ENCODE data around the gene CARMIL1.
A peak's percentile ranks its signal among the peaks of the same experiment; 100 is the strongest.

The CARMIL1 gene

DNA sequence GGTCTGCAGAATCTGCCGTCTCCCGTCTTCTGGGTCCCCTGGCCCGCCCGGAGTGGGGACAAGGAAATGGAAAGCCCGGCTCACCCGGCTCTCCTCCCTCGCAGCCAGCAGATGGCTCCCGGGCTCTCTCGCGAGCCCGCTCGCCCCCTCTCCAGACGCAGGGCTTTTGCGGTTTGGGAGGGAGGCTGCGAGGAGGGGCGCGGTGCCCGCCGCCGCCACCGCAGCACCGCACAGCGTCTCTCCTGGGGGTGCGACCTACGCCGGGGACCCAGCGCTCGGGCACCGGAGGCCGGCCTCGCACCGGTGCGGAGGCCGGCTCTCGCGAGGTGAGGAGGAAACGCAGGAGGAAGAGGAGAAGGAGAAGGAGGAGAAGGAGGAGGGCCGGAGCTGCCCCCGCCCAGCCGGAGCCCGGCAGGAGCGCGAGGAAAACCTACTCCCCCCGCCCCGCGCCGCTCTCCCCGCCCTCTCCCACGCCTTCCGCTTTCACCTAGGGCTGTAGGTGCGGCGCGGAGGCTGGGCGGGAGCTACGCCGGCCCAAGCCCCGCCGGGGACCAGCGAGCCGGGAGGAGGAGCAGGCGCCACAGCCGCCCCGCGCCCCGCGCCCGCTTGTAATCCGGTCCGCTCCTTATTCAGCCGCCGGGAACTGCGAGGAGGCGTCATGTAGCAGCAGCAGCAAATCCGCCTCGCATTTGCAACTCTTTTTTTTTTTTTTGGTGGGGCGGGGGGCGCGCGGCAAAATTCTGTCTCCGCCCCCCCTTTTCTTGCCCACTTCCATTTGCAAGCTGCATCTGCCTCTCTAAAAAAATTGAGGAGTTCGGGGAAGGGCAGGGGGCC lies at the start of gene CARMIL1:
CARMIL1 (plus strand) TSS at position 461 of the 834 bp plus-strand sequence. CDS start 422 bp downstream, outside the sequence.
- DNase-seq (ENCODE audit: low read depth, low spot score), result peak; percentile 92

- no peak for DNase-seq (ENCODE audit: low read depth, low spot score)
Measured at GRCh38 chr6:25229671-25230321, 49.4 kb upstream of the CARMIL1 start.

- DNase-seq (ENCODE audit: low read depth, low spot score), result no peak
Measured at GRCh38 chr6:25232479-25232878, 46.7 kb upstream of the CARMIL1 start.

DNA sequence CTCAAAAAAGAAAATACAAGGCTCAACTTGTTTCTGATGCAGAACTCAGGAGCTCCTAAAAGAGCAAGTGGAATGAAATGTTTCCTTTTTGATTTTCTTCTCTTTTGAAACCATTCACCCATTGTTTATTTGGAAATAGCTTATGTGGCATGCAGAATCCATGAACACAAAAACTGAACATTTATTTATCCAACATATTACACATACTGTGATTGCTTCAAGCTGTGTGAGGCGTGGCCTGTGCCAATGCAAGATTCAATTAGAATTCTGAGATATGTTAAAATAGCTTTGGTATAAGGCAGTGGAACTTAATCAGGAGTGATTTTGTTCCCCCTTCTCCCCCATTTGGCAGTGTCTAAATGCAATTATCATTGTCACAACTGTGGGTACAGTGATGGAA lies 45.9 kb upstream of the CARMIL1 start:
- no peak for DNase-seq (ENCODE audit: low read depth, low spot score)

DNA sequence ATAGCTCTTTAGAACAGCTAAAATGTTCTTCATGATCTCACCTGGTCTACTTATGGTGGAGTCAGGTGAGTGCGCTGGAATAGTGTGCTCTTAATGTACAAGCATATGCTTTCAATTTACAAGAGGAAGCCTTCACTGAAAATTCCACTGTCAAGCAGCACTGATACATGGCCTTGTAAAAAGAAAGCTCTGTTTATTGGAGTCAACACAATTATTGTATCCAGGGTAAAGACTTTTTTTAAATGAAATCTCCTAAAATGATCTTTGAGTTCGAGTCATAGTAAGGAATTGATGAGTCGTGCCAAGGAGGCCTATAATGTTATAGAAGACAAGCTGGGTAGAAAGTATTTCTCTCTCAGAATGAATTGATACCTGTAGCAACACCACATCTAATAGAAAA lies 41.6 kb upstream of the CARMIL1 start:
- DNase-seq (ENCODE audit: low read depth, low spot score), result no peak

- no peak for DNase-seq (ENCODE audit: low read depth, low spot score)
Measured at GRCh38 chr6:25239059-25239458, 40.1 kb upstream of the CARMIL1 start.

GRCh38 chr6:25239498-25239897 lies 39.7 kb upstream of the CARMIL1 start:
- DNase-seq (ENCODE audit: low read depth, low spot score), result no peak

DNA sequence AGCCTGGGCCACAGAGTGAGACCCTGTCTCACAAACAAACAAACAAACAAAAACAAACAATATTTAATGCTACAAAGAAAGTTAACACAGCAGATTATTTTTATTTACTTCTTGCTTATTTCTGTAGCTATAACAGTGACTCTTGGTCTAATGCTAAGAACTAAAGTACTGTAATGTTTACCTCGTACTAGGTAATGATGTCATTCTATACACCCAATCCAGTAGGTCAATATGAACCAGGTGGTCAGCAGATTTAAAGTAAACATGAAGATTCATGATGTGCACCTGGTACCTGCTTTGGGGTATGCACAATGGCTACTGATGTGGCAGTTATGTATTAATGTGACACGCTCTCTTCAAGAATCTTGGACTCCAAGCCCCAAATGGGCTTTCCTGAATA lies 36.6 kb upstream of the CARMIL1 start:
- no peak for DNase-seq (ENCODE audit: low read depth, low spot score)

GRCh38 chr6:25244865-25245264 lies 34.3 kb upstream of the CARMIL1 start:
- DNase-seq (ENCODE audit: low read depth, low spot score), result no peak

DNA sequence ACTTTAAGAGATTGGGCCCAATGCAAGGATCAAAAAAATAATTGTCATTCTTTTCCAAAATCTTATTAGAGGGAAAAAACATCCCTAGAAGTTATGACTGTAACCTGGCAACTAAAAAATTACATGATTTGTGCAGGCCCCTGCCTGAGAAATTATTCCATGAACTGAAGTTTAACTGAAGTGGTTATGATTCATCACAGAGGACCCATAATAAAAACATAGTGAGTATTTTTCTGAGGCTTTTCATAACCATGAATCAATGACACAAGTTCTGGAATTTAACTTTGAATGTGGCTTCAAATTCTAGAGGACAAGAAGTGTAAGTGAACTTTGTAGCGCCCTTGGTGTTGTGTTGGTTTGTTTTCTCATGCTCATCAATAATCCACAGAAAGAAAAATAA lies 31.1 kb upstream of the CARMIL1 start:
- DNase-seq (ENCODE audit: low read depth, low spot score), result no peak

DNA sequence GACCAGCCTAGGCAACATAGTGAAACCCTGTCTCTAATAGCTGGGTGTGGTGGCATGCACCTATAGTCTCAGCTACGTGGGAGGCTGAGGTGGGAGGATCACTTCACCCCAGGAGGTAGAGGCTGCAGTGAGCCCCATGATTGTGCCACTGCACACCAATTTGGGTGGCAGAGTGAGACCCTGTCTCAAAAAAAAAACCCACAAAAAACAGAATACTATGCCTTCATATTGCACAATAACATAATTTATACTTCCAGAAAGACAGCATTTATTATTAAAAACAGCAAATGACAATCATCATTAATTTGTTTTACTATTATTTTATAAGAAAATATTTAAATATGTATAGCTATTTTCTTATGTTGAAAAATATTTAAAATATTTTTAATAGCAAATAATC lies 30.0 kb upstream of the CARMIL1 start:
- no peak for DNase-seq (ENCODE audit: low read depth, low spot score)

DNA sequence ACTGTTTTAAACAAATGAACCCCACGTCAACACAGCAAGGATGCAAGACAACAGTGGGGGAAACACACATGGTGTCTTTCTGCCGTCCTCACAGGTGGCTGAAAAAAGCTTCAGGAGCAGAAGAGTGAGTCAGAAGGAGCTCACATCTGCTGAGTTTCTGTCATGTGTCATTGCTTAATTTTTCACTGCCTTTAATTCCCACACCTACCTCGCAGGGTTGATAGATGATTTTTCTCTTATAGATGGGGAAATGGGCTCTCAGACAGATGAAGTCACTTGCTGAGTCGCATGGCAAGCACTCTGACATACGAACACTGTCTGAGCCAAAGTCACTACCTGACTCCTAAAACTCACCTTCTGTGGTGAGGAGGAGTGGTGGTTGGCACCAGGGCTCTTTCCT lies 28.3 kb upstream of the CARMIL1 start:
- no peak for DNase-seq (ENCODE audit: low read depth, low spot score)

- no peak for DNase-seq (ENCODE audit: low read depth, low spot score)
Measured at GRCh38 chr6:25251426-25251825, 27.7 kb upstream of the CARMIL1 start.

DNA sequence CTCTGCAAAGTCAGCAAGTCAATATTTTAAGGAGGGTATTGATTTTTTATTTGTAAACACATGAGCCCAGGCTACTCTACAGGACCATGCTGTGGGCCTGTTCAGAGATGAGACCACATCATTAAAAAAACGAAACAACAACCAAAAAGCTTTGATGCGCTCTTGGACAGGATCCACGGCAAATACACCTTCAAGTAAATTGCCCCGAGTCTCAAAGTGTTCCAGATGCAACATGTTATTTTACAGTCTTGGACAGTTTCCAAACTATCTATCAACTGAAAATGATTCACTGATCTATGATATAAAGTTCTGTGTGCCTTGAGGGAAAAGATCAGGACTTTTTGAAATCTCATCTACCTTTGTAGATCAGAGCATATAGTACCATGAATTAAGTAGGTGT lies 25.8 kb upstream of the CARMIL1 start:
- no peak for DNase-seq (ENCODE audit: low read depth, low spot score)

DNA sequence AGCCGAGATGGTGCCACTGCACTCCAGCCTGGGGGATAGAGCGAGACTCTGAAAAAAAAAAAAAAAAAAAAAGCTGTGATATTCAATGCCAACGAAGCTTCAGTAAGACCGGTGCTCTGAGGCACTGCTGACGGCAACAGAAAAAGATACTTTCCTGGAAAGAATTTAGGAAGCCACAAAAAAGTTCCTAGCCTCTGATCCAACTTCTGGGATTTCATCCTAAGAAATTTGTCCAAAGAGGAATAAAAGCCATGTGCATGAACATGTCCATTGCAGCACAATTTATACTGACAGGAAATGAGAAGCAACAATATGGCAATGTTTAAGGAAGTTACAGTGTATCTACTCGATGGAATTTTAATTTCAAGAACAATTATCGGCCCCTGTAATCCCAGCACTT lies 24.5 kb upstream of the CARMIL1 start:
- no peak for DNase-seq (ENCODE audit: low read depth, low spot score)

GRCh38 chr6:25257686-25258348 lies 21.4 kb upstream of the CARMIL1 start:
- DNase-seq (ENCODE audit: low read depth, low spot score), result no peak

DNA sequence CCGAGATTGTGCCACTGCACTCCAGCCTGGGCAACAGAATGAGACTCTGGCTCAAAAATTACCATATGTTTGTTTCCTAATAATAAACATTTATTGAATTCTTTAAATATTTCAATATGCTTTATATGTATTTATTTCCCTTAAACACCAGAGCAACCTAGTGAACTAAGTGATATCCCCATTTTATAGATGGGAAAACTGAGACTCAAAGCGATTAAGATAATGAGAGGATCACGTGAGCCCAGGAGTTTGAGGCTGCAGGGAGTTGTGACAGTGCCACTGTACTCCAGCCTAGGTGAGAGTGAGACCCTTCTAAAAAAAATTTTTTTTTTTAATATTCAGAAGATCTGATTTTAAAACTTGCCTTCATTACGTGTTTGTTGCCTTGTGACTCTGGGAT lies 19.4 kb upstream of the CARMIL1 start:
- no peak for DNase-seq (ENCODE audit: low read depth, low spot score)

- no peak for DNase-seq (ENCODE audit: low read depth, low spot score)
Measured at GRCh38 chr6:25263657-25264056, 15.5 kb upstream of the CARMIL1 start.

DNA sequence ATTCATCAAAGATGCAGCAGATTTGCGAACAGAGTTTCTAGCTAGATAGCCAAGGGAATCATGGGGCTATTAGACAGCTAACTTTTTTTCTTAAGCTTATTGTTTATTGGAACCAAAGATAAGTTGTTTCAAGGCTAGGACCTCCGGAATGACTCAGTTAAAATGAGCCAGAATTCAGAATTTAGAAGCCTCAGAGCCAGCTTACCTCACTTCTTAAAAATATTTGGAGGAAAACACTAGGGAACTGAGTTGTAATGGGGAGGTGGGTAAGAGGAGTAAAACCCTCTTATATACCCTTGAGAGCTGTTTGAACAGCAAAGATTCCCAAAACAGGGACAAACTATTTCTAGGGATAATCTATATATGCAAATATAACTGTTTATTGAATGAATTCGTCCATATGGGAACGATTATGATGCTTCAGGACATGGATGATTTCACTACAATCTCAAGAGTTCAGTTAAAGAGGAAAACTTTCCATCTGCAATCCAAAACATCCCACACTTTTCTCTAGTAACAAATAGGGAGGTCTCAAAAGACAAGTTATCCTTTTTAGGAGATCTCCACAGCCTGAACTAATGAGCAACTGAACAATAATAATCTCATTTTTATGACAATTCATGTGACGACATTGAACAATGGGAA lies 12.6 kb upstream of the CARMIL1 start:
- DNase-seq (ENCODE audit: low read depth, low spot score), result no peak

- no peak for DNase-seq (ENCODE audit: low read depth, low spot score)
Measured at GRCh38 chr6:25267662-25268061, 11.5 kb upstream of the CARMIL1 start.

GRCh38 chr6:25270559-25270958 lies 8.6 kb upstream of the CARMIL1 start:
- peak; percentile 17 for DNase-seq (ENCODE audit: low read depth, low spot score)

- no peak for DNase-seq (ENCODE audit: low read depth, low spot score)
Measured at GRCh38 chr6:25275436-25275835, 3.7 kb upstream of the CARMIL1 start.

Measured in ELF-1 (cell line).